BJ (cell line): ENCODE measurements around the gene BEGAIN. TPM values are rescaled to one million over a fixed set of nuclear protein-coding genes. Genes with fewer than 3 reads are reported as not detected.

ENCODE experiments used
- CTCF ChIA-PET: fragments of 350-600 bp; formaldehyde crosslinking; extraction: SDS; loops from one replicate; lab custom pipeline; 2021; ENCODE audit warnings: antibody characterized with exemption, inconsistent platforms; lab: Yijun Ruan, JAX
- POLR2A ChIA-PET: fragments of 300-600 bp; sonication (Branson Sonifier 250); formaldehyde crosslinking; extraction: SDS; loops from one replicate; lab custom pipeline; 2021; ENCODE audit warnings: antibody characterized with exemption; lab: Charles Lee
- DNase-seq: peaks from one replicate; pipeline ENCODE4 v3.0.0-alpha.2; 2011; ENCODE audit warnings: low read depth
- H3K27me3 ChIP-seq: 2 replicates; pipeline ENCODE4 v1.6.0; 2011; ENCODE audit warnings: low read length; ENCODE audit not compliant: control insufficient read depth, insufficient read depth
- H3K36me3 ChIP-seq: 2 replicates; pipeline ENCODE4 v1.5.1; 2011; ENCODE audit warnings: low read length; ENCODE audit not compliant: control insufficient read depth, insufficient read depth
- H3K4me3 ChIP-seq: 2 replicates; pipeline ENCODE4 v1.5.1; 2011; ENCODE audit warnings: low read depth, mild to moderate bottlenecking, control low read depth, low read length
- polyA plus RNA-seq: library from polyadenylated mRNA; depleted of rRNA; stranded (reverse); fragments of >200 nt; gene quantifications from 2 replicates; pipeline ENCODE4 v1.2.3, GENCODE V29; 2011
- TF ChIP-seq, protein P1 (sequence below): IDR thresholded peaks from 2 replicates; pipeline ENCODE4 v1.5.1; 2011; ENCODE audit warnings: low read depth, mild to moderate bottlenecking, control low read depth, inconsistent platforms, low read length, moderate library complexity; ENCODE audit not compliant: insufficient read depth

Gene BEGAIN
- polyA plus RNA-seq, 1 experiment = 0.22 TPM

DNA sequence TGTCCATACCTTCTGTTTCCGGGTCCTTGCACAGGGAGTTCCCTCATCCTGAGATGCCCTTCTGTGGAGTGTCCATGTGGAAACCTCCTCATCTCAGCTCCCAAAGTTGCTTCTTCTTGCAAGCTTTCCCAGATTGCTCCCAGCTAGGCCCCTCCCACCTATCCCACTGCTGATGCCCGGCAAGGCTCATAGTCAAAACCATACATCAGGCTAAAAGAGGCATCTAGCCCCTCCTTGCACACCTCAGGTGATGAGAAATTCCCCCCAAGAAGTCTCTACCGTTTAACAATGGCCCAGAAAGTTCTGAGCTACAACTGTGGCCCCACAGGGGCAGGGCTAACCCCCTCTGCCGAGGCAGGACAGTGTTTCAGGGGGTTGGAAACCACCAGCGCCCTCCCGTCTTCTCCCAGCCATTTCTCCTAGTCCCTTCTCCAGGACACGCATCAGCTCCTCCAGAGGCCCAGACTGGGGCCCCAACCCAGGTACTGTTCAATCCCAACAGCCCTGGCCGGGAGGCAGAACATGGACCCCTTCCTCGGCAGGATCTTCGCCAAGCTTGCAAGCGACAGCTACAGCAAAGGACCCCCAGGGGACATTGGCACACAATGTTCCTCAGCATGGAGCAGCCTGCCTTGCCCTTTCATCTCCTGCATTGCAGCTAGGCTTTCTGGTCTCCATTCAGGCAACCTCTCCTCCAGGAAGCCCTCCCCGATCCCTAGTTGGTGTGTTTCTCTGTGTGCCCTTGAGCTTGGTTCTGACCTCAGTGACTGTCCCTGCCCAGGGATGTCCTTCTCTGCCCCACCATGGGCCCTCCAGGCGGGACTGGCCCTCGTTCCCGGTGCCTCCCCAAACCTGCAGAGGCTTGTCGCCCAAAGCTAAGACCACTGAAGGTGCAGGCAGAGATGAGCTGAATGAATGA is 4.5 kb upstream of the BEGAIN start:
- TF ChIP-seq, protein P1, sequence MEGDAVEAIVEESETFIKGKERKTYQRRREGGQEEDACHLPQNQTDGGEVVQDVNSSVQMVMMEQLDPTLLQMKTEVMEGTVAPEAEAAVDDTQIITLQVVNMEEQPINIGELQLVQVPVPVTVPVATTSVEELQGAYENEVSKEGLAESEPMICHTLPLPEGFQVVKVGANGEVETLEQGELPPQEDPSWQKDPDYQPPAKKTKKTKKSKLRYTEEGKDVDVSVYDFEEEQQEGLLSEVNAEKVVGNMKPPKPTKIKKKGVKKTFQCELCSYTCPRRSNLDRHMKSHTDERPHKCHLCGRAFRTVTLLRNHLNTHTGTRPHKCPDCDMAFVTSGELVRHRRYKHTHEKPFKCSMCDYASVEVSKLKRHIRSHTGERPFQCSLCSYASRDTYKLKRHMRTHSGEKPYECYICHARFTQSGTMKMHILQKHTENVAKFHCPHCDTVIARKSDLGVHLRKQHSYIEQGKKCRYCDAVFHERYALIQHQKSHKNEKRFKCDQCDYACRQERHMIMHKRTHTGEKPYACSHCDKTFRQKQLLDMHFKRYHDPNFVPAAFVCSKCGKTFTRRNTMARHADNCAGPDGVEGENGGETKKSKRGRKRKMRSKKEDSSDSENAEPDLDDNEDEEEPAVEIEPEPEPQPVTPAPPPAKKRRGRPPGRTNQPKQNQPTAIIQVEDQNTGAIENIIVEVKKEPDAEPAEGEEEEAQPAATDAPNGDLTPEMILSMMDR = no peak
- no peak overlapping the region for H3K4me3 ChIP-seq
- peaks cover 28% of the 10 kb centered on the region for H3K27me3 ChIP-seq
- H3K36me3 ChIP-seq = no peaks in the 10 kb centered on the region
- ChIA-PET CTCF (interaction anchor here (1.1 kb wide), 1 partner anchor 14 kb away, joined by 3 read pairs; no protein-coding TSS in a partner anchor), POLR2A (no interaction called here)
- DNase-seq = no peak

DNA sequence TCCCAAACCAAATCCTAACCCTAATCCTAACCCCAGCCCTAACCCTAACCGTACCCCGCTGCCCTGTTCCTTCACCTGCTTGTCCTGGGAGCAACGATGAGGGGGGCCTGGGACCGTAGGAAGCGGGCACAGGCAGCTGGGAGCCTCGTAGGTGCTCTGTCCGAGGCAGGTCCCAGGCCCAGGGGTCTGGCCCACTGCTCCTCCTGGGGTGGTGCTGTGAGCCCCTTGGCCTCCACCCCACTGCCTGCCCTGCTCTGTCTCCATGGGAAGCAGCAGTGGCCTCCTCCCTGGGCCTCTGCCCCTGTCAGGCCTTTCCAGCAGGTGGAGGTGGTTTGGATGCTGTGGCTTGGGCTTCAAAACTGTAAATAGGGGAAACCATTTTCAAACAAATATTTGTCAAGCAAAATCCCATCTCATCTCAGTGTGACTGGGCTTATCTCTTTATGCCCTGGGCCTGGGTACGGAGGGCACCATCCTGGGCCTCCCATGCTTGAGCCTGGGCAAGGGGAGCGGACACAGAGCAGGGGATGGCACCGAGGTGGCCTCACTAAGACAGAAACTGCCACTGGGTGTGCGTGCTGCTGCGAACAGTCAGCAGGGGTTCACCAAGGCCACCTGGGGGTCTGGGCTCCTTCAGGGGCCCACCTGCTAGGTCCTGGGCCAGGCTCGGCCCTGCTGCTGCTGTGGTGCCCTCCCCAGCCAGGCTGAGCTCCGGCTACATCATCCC is 3.7 kb upstream of the BEGAIN start:
- DNase-seq = no peak
- H3K27me3 ChIP-seq = peaks cover 28% of the 10 kb centered on the region
- ChIA-PET CTCF (interaction anchor here (1.1 kb wide), 1 partner anchor 15 kb away, joined by 3 read pairs; no protein-coding TSS in a partner anchor), POLR2A (no interaction called here)
- no peak overlapping the region for H3K4me3 ChIP-seq
- TF ChIP-seq, protein P1 = no peak
- no peaks in the 10 kb centered on the region for H3K36me3 ChIP-seq

DNA sequence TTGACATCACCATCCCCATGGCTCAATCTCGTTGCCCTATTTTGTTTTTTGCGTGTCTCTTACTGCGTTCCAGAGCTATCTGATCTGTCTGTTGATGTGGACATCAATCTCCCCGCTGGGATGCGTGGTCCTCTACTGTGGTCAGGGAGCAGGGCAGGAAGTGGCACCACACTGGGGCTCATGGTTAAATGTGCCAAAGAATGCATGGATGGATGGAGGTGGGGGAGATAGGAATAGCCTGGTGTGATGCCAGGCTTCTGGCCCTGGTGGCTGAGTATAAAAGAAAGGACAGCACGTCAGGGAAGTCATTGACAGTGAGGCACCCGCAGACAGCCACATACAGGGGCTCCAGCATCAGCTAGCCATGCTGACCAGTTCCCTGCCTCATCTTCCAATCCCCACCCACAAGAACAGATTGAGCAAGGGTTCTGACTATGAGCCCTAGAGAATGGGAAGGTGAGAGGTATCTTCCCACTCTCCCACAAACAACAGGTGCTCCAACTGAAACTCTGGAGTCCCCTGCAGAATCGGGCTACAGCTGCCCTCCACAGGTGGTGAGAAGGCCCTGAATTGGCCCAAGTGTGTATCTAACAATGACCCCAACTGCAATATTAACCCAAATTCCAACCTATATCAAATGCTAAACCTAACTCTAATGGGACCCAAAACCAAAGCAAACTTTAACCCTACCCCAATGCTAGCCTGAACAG is 2.7 kb upstream of the BEGAIN start:
- TF ChIP-seq, protein P1 = no peak
- CTCF ChIA-PET = no interaction called here
- POLR2A ChIA-PET = no interaction called here
- Histone ChIP-seq H3K4me3 (no peak overlapping the region), H3K36me3 (no peaks in the 10 kb centered on the region), H3K27me3 (peaks cover 27% of the 10 kb centered on the region)
- DNase-seq = no peak

DNA sequence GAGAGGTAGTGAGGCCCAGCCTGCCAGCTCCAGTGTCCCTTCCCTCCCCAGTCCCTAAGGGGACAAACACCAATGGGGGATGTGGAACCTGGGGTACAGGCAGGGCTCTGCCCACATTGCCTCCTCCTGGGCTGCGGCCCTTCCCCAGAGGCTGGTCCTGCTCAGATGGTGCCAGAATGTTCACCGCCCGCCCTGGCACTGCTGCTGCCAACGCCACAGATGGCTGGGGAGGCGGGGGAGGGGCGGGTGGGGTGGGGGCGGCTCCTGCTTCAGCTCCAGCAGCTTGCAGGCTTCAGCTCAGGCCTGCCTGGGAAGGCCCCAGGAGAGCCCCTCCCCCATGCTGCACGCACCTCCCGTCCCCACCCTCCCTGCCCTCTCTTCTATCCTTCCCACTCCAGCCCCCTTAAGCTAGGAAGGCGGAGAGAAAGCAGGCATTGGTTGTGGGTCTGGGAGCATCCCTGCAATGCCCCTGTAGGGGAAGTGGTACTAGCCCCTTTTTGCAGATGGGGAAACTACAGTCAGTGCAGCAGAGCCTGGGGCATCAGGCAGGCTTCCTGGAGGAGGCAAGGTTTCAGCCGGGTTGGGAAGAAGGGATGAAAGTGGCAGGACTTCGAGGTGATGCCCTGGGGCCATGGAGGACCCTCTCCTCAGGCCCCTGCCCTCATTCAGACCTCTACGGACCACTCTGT is 2.0 kb upstream of the BEGAIN start:
- TF ChIP-seq, protein P1 = no peak
- DNase-seq = no peak
- Histone ChIP-seq H3K27me3 (peaks cover 24% of the 10 kb centered on the region), H3K36me3 (no peaks in the 10 kb centered on the region), H3K4me3 (no peak overlapping the region)
- CTCF ChIA-PET = interaction anchor here (1.7 kb wide), 1 partner anchor 172 kb away, joined by 4 read pairs; no protein-coding TSS in a partner anchor
- POLR2A ChIA-PET = no interaction called here
